Globus pallidus (tissue), 1 donor: ENCODE measurements around the gene PNPLA7.
"Not testable (repeated sequence)": the region's sequence is repeated elsewhere in the genome, so short reads cannot be mapped to it uniquely, and the experiment has no call there.

ENCODE experiments used
- DNase-seq: peaks from one replicate; pipeline ENCODE4 v3.0.0-alpha.2; 2015; ENCODE audit warnings: low spot score

Gene PNPLA7

DNA sequence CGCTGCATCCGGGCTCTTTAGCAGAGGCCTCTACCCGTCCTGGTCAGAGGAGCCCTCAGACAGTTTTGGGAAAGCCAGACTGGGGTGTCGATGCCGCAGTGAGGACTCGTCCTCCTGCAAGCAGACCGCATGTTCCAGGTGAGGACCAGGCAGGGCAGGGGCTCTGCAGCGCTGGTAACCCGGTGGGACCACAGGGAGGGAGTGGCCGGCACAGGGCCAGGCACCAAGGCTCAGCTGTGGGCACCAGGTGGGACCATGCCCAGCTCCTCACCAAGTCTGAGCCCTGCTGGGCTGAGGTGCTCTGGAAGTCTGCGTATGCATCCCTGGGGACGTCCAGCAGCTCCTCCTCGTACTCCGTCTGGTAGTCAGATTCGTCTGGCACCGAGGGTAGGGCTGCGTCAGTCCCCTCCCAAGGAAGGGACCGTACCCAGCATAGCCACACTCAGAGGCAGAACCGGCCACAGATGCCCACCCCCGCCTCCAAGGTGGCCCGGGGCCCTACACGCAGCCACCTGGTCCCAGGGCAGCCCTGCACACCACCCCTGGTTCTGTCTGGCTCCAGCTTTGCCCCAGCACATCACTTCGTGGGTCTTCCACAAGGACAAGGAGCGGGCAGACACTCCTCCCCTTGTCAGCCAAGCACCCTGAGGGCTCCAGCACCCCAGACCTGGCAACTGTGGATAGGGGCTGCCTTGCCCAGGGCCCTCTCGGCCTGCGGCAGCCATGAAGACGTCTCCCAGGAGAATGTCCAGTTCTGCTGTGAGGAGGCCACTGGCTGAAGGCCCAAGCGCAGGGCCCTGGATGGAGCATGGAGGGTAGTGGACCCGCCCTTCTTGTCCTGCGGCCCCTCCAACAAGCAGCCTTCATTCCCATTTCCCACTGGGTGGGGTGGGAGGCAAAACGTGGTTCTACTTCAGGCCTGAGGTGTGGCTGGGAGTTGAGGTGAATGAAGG is 89.6 kb downstream of the PNPLA7 start:
- no peak for DNase-seq

GRCh38 chr9:137459601-137460362 is 90.4 kb downstream of the PNPLA7 start:
- DNase-seq: no peak

DNA sequence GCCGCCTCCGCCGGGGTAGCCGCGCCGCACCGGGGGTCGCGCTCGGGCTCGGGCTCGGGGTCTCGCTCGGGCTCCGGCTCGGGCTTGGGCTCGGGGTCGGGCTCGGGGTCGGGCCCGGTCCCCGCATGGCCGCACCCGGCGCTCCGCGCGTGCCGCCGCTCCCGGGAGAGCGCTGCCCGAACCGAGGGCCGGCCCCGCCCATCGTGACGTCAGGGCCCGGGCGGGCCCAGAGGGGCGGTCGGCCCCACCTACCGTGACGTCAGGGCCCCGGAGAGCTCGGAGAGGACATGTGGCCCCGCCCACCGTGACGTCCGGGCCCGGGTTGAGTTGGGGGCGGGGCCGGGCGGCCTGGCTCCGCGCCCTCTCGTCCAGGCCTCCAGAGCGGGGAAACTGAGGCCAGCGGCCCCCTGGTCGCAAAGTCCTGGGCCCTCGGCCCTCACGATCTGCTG is 91.0 kb downstream of the PNPLA7 start, which contains the start of gene NSMF:
TSS of gene NSMF (minus strand) at position 183 of the 449 bp plus-strand sequence. CDS start 232 bp downstream, outside the sequence.
- peak; percentile 94 for DNase-seq

DNA sequence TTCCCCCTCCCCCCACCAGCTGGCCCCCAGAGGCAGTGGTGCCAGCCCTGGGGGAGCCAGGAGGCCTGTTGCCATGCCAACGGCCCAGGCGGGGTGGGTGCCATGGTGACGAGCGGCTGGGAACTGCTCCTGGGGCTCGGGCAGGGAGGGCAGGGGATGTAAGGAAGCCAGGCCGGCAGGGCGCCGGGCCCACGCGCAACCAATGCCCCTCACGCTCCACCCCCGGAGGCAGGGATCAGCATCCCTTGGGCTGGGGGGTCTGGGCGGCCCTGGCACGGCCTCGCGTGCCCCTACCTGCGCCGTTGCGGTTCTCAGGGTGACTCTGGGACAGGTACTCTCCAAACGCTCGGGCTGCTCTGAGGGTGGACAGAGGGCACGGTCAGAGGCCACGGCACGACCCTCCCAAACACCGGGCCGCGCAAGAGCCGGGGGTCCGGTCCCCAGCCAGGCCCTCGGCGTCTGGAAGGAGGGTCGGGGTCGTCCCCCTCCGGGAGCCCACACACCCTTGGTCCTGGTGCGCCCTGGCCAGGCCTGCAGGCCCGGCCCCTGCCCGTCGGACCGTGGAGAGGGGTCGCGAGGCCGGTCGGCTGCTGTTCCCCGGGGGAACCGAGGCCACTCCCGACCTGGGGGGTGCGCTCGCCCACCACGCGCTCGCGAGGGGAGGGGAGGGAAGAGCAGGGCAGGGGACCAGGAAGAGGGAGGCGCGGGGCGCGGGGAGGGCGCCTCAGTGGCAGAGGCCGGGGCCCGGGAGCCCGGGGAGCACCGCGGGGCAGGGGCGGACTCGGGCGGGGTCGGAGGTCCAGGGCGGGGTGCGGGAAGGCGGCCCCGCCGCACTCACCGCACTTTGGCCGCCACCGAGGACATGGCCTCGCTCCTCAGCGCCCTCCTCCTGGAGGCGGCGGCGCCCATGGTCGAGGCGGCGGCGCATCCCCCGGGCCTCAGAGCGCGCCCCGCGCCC is 91.7 kb downstream of the PNPLA7 start:
- peak; percentile 75 for DNase-seq

GRCh38 chr9:137457406-137458193 is 92.6 kb downstream of the PNPLA7 start:
- DNase-seq: no peak

DNA sequence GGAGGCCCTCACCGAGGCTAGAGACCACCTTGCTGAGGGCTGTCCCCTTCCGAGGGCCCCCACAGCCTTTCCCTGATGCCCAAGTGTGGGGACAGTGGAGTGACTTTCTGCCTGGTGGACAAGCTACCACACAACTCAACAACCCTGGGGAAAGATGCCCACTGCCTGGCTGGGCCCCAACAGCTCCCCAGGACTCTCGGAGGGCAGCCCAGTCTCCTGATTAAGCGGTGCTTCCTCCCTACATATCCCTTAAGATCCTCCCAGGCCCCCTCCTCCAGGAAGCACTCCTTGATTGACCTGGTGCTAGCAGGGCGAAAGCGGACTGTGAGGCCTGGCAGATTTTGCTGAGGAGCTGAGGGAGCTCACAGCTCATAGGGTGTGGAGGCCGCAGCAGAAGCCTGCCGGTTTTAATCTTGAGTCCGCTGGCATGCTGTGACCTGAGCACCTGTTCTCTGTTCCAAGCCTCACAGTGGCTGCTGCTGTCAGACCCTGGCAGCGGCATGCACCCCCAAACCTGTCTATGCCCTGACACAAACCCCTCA is 93.3 kb downstream of the PNPLA7 start:
- DNase-seq: no peak

- DNase-seq: peak; percentile 48
Measured at GRCh38 chr9:137456061-137456863, 93.9 kb downstream of the PNPLA7 start.

DNA sequence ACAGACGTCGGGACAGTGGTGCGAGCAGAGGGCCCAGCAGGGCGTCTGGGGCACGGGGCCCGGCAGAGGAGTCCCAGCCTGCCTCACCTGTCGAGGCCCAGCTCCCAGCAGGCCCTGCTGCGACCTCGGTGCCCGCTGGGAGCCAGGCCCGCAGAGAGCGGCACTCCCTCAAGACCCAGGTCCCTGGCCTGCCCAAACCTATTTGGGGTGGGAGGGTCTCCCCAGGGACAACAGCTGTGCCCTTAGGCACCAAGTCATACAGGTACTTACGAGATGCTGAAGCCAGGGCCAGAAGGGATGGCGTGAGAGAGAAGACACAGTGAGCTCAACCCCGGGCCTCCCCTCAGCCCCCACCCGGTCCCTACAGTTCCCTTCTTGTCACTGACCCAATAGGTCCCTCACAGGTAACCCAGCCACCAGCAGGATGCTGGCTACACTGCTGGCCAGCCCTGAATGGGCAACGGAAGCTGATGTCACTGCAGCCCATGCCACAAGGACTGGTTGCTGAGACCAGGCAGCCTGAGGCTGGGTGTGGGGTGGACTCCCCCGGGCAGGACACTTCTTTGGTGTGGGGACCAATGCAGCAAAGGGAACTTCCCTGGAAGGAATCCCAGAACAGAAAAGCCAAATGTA is 94.7 kb downstream of the PNPLA7 start:
- DNase-seq: no peak

DNA sequence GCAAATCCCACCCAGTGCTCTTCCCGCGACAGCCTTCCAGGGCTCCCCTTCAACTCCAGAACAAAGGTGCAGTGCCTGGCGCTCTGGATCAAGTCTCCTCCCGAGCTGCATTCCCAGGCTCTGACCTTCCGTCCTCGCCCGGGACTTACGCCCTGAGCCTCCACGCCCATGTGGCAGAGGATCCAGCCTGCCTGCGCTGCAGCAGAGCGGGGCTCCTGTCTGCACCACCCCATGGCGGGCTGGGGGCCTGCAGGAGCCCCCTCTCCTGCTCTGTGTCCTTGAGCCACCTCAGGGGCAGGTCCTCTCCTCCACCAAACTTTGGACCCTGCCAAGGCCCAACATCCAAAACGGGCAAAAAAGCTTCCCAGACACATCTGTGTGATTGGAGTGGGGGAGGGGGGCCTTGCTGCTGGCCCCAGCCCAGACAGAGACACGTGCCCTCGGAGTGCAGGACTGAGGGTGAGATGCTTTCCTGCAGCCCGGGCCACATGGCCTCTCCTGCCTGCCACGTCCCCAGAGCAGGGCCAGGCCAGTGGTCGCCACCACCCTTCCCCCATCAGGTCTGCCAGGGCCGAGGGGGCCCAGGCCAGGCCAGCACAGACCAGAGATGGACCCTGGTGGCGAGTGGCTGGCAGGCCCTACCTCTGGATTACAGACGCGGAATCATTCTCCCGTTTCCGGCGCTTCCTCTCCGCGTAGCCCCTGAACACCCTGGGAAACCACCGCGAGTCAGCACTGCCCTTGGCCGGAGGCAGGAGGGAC is 95.4 kb downstream of the PNPLA7 start:
- DNase-seq: no peak

DNA sequence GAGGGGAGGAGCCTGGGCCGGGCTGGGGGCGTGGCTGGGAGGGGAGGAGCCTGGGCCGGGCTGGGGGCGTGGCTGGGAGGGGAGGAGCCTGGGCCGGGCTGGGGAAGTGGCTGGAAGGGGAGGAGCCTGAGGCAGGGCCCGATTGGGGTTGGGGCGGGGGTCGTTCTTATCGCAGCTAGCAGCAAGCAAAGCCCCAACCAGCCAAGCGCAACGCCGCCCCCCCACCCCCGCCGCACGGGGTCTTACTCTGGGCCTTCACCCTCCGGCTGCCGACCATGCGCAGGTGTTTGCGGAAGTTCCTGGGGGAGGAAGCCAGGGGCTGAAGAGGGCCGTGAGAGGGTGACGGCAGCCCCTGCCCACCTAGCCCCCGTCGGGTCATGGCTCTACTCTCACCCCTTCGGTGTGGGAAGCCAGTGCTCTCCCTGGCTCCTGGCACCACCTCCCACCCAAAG is 96.0 kb downstream of the PNPLA7 start:
- DNase-seq: no peak

DNA sequence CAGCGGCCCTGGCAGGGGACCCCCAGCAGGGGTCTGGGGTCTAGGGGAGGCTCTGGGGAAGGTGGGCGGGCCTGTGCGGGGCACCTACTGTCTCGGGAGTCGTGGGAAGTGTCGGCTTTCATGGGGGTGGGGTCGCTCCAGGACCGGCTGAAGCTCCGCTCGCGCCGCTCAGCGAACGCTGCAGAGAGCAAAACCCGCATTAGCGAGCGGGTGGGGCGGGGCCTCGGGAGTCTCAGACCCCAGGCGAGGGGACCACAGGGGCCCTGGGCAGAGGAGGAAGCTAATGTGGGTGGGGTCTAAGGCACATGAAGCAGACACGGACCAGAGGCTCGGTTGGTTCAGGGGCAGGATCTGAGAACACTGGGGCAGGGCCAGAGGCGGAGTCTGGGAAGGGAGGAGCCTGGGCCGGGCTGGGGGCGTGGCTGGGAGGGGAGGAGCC is 96.5 kb downstream of the PNPLA7 start:
- peak; percentile 33 for DNase-seq

GRCh38 chr9:137452761-137453642 is 97.2 kb downstream of the PNPLA7 start:
- no peak for DNase-seq

GRCh38 chr9:137452006-137452760 is 98.0 kb downstream of the PNPLA7 start:
- no peak for DNase-seq

DNA sequence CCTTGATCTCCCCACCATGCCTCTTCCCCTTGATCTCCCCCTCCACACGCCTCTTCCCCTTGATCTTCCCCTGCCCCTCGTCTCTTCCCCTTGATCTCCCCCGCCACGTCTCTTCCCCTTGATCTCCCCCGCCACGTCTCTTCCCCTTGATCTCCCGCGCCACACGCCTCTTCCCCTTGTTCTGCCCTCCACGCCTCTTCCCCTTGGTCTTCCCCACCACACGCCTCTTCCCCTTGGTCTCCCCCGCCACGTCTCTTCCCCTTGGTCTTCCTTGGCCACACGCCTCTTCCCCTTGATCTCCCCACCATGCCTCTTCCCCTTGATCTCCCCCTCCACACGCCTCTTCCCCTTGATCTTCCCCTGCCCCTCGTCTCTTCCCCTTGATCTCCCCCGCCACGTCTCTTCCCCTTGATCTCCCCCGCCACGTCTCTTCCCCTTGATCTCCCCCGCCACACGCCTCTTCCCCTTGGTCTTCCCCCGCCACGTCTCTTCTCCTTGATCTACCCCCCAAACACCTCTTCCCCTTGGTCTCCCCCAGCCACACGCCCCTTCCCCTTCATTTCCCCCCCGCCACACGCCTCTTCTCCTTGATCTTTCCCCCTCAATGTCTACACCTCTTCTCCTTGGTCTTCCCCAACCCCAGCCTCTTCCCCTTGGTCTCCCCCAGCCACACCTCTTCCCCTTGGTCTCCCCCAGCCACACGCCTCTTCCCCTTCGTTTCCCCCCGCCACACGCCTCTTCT is 98.8 kb downstream of the PNPLA7 start:
- DNase-seq: not testable (repeated sequence)

GRCh38 chr9:137450539-137451222 is 99.5 kb downstream of the PNPLA7 start:
- not testable (repeated sequence) for DNase-seq
